ENCODE results near the gene CD99.

DNA sequence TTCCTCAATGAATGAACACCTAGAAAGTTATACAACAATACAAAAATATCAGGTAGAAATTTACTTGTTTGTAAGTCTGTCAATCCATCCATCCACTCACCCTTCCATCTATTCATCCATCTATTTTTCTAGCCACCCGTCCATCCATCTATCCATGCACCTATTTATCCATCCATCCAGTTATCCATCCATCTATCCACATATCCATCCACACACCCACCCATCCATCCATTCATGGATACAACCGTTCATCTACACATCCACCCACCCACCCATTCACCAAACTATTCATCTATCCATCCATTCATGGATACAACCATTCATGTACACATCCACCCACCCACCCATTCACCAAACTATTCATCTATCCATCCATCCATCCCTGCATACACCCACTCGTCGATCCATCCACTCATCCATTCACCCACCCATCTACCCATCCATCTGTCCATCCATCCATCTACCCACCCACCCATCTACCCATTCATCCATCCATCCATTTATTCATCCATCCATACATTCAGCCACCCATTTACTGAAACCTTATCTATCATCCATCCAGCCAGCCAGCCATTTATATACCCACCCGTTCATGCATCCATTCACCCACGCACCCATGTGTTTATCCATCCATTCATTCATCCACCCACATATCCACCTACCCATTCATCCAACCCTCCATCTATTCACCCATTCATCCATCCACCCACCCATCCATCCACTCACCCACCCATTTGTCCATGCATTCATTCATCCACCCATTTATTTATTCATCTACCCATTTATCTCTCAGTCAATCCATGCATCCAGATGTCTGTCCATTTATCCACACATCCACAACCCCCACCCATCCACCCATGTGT, 10.4 kb upstream of the CD99 start:
- TF ChIP-seq, protein P1, sequence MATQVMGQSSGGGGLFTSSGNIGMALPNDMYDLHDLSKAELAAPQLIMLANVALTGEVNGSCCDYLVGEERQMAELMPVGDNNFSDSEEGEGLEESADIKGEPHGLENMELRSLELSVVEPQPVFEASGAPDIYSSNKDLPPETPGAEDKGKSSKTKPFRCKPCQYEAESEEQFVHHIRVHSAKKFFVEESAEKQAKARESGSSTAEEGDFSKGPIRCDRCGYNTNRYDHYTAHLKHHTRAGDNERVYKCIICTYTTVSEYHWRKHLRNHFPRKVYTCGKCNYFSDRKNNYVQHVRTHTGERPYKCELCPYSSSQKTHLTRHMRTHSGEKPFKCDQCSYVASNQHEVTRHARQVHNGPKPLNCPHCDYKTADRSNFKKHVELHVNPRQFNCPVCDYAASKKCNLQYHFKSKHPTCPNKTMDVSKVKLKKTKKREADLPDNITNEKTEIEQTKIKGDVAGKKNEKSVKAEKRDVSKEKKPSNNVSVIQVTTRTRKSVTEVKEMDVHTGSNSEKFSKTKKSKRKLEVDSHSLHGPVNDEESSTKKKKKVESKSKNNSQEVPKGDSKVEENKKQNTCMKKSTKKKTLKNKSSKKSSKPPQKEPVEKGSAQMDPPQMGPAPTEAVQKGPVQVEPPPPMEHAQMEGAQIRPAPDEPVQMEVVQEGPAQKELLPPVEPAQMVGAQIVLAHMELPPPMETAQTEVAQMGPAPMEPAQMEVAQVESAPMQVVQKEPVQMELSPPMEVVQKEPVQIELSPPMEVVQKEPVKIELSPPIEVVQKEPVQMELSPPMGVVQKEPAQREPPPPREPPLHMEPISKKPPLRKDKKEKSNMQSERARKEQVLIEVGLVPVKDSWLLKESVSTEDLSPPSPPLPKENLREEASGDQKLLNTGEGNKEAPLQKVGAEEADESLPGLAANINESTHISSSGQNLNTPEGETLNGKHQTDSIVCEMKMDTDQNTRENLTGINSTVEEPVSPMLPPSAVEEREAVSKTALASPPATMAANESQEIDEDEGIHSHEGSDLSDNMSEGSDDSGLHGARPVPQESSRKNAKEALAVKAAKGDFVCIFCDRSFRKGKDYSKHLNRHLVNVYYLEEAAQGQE (IDR thresholded peaks at IDR 0.05; ENCODE audit: borderline replicate concordance), result no peak
- TF ChIP-seq, protein P1 (CRISPR knock-in tag; IDR thresholded peaks at IDR 0.05; ENCODE audit: low read depth), result no peak
- no peak for TF ChIP-seq RBM22 (IDR thresholded peaks at IDR 0.05; ENCODE audit: low read depth, low read length, poor library complexity, severe bottlenecking)
